GM19043 (cell line): ENCODE measurements around the gene ILKAP.

Experiments used
- ATAC-seq: cut with Tn5 transposase; IDR thresholded peaks from one replicate; pipeline ENCODE4 v1.9.1; 2021; ENCODE audit warnings: low read depth; ENCODE audit not compliant: unreplicated experiment

ILKAP gene

GRCh38 chr2:238139196-238140039 is 64.1 kb downstream of the ILKAP start:
- ATAC-seq = no peak

- no peak for ATAC-seq
These were observed 64.9 kb downstream of the ILKAP start, which contains the start of gene KLHL30 for GRCh38 chr2:238138331-238139195. KLHL30 (plus strand) TSS chr2:238138668; CDS start chr2:238140755, 2,087 bp downstream.

GRCh38 chr2:238137885-238138284 is 65.6 kb downstream of the ILKAP start:
- ATAC-seq = no peak

GRCh38 chr2:238136820-238137537 is 66.5 kb downstream of the ILKAP start:
- ATAC-seq = no peak

DNA sequence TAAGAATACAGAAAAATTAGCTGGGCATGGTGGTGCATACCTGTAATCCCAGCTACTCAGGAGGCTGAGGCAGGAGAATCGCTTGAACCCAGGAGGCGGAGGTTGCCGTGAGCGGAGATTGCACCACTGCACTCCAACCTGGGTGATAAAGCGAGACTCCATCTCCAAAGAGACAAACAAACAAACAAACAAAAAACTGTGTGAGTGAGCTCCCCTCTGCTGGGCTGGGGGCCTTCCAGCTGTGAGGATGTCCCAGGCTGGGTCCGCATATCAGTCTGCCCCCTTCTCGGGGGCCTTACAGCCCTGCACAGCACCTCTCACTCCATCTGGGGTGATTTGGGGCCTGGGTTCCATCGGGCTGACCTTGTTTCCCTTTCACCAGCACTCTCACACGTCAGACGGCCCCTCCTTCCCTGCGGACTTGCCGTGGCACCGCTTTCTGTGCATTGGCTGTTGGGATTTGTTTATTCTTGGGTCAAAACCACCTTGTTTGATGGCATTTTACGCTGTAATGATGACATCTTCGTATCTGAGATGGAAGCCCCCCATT is 67.8 kb downstream of the ILKAP start:
- ATAC-seq = no peak

- no peak for ATAC-seq
These were observed 69.1 kb downstream of the ILKAP start for GRCh38 chr2:238134393-238134785.

GRCh38 chr2:238133499-238134392 is 69.7 kb downstream of the ILKAP start:
- ATAC-seq = no peak

- no peak for ATAC-seq
These were observed 70.7 kb downstream of the ILKAP start for GRCh38 chr2:238132463-238133450.

DNA sequence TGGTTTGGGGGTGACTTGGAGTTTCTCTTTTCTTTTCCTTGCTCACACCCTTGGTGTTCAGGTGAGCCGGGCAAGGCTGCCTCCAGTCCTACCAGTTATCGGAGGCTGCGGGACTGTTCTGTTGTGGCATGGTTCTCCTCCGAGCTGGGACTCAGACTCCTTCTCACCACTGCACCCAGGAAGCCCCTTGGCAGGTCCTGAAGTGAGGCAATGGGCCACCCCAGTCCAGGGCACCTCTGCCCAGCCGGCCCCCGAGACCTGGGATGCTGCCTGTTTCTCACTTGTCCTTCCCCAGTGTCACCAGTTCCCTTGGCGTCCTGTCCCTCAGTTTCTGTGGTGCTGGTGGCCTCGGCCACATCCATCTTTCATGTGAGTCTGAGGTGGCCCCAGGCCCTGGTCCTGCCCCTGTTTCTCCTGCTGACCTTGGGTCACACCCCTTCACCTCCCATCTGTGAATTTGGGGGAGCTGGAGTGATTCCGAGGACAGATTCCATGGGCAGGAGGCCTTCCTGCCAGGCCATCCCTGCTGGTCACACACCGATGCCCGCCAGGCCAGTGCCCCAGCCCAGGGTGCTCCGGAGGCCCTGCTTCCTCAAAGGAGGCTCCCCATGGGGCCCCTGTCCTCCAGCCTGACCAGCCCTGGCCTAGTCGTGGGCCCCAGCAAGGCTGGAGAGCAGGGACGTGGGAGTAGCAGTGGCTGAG is 71.6 kb downstream of the ILKAP start:
- no peak for ATAC-seq

DNA sequence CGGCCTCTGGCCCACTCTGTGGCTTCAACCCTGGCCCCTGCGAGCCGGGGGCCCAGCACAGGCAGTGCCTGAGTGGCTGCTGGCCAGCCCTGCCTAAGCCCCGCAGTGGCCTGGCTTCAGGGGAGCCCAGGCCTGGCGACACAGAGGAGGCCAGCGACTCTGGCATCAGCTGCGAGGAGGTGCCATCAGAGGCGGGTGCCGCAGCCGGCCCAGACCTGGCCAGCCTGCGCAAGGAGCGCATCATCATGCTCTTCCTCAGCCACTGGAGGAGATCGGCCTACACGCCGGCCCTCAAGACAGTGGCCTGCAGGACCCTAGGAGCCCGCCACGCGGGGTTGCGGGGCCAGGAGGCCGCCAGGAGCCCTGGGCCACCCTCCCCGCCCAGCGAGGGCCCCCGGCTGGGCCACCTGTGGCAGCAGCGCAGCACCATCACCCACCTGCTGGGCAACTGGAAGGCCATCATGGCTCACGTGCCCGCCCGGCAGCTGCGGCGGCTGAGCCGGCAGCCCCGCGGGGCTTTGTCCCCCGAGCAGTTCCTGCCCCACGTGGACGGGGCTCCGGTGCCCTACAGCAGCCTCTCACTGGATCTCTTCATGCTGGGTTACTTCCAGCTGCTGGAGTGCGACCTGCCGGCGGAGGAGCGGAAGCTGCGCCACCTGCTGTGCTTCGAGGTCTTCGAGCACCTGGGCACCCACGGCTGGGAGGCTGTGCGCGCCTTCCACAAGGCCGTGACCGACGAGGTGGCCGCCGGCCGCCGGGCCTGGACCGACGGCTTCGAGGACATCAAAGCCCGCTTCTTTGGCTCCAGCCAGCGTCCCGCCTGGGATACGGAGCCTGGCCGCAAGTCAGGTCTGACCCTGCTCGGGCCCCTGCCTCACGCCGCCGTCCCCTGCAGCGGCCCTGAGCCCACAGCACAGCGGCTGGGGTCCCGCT is 72.5 kb downstream of the ILKAP start:
- no peak for ATAC-seq

DNA sequence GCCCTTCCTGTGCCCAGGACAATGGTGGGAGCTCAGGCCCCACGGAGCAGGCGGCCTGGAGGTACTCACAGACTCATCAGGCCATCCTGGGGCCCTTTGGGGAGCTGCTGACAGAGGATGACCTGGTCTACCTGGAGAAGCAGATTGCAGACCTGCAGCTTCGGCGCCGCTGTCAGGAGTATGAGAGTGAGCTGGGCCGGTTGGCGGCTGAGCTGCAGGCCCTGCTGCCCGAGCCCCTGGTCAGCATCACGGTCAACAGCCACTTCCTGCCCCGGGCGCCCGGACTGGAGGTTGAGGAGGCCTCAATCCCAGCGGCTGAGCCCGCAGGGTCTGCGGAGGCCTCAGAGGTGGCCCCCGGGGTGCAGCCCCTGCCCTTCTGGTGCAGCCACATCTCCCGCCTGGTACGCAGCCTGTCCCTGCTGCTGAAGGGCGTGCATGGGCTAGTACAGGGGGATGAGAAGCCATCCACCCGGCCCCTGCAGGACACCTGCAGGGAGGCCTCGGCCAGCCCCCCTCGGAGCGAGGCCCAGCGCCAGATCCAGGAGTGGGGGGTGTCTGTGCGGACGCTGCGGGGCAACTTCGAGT is 73.3 kb downstream of the ILKAP start:
- no peak for ATAC-seq

DNA sequence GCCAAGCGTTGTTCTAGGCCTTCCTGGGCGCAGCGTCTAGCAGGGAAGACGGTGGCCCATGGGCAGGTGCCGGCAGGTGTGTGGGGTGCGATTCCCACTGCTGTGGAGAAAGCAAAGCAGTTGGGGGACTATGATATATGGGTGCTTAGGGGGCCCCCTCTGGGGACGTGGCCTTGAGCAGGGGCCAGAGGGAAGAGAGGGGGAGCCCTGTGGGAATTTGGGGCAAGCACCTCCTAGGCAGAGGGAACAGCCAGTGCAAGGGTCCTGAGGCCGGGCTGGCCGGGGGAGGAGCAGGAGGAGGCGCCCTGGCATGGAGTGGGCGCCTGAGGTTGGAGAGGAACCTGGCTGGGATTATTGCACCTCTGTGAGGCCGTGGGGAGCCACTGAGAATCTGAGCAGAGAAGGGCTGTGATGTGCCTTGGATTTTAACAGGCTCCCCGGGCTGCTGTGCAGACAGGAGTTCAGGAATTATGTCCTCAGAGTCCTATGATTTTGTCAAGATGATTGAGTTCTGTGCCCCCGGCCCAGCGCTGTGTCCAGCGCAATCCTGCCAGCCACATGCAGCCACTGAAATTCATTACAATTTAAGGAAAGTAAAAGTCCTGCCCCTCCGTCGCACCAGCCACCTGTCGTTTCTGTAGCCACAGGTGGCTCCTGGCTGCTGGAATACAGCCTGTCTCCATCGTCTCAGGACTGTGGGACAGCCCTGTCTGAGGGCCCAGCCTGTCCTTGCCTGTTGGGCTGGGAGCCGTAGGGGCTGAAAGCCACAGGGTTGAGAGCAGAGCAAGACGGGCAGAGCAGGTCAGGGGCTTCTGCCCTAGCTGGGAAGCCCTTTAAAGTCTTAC is 74.1 kb downstream of the ILKAP start:
- ATAC-seq = no peak

DNA sequence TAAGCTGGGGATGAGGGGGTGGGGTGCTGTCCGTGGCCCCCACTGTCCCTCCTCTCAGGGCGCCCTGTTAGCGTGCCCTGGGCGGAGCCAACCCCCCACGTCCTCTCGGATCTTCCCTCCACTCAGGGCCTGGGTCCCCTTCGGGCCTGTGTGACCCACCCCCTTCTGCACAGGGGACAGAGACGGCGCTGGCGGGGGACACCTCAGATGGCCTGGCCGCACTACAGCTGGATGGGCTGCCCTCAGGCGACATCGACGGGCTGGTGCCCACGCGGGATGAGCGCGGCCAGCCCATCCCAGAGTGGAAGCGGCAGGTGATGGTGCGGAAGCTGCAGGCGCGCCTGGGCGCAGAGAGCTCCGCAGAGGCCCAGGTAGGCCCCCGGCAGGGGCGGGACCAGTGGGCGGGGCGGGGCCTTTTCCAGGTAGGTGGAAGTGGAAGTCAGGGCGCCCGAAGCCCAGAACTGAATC is 74.9 kb downstream of the ILKAP start:
- no peak for ATAC-seq

GRCh38 chr2:238128061-238128440 is 75.4 kb downstream of the ILKAP start:
- no peak for ATAC-seq
